Lower leg skin (tissue), 3 donors: ENCODE measurements around the gene SERPINA10.

Source experiments
- CTCF ChIP-seq, 3 donors: fragments of 450-650 bp; IDR thresholded peaks; one replicate each; pipeline ENCODE4 v1.5.1; 2016; ENCODE audit warnings: antibody characterized with exemption in 3 of 3, mild to moderate bottlenecking in 3 of 3, moderate library complexity in 2 of 3
- POLR2A ChIP-seq, 2 donors: fragments of 450-650 bp; IDR thresholded peaks; one replicate each; pipeline ENCODE4 v1.6.1; 2016 to 2017; ENCODE audit warnings: antibody characterized with exemption in 2 of 2, mild to moderate bottlenecking in 1 of 2, moderate library complexity in 1 of 2

GRCh38 chr14:94303111-94303510 is 10.0 kb upstream of the SERPINA10 start:
- TF ChIP-seq CTCF (IDR thresholded peaks at IDR 0.05) (no peak), POLR2A (IDR thresholded peaks at IDR 0.05) (no peak)
